Liver (tissue), 9 donors: ENCODE data around the gene LNX2. TPM values are rescaled to one million over a fixed set of nuclear protein-coding genes. Genes with fewer than 3 reads are reported as not detected.

ENCODE experiments used
- DNase-seq: peaks from one replicate; pipeline ENCODE4 v3.0.0-alpha.2; 2017; ENCODE audit warnings: low spot score
- H3K27ac ChIP-seq, 2 donors: one replicate each; pipeline ENCODE4 v1.7.0; 2013; ENCODE audit warnings: inconsistent platforms in 2 of 2, low read length in 2 of 2, control low read depth in 1 of 2, low read depth in 1 of 2, mild to moderate bottlenecking in 1 of 2
- H3K27me3 ChIP-seq, 4 donors: one replicate each; pipeline versions ENCODE4 v1.6.1 to v1.7.0; 2013; ENCODE audit warnings: low read length in 3 of 4, inconsistent platforms in 1 of 4, mild to moderate bottlenecking in 1 of 4, moderate library complexity in 1 of 4; ENCODE audit not compliant: control insufficient read depth in 4 of 4, insufficient read depth in 4 of 4
- H3K36me3 ChIP-seq, 4 donors: one replicate each; pipeline versions ENCODE4 v1.6.1 to v1.7.0; 2013; ENCODE audit warnings: low read length in 3 of 4, mild to moderate bottlenecking in 3 of 4, low read depth in 1 of 4, moderate library complexity in 1 of 4; ENCODE audit not compliant: control insufficient read depth in 4 of 4, insufficient read depth in 3 of 4
- H3K4me1 ChIP-seq, 4 donors: one replicate each; pipeline versions ENCODE4 v1.6.1 to v1.7.0; 2013; ENCODE audit warnings: low read length in 3 of 4, mild to moderate bottlenecking in 3 of 4, moderate library complexity in 1 of 4; ENCODE audit not compliant: control insufficient read depth in 4 of 4, insufficient read depth in 4 of 4
- H3K4me3 ChIP-seq, 3 donors: one replicate each; pipeline versions ENCODE4 v1.6.1 to v1.7.0; 2013; ENCODE audit warnings: low read length in 3 of 3, control low read depth in 1 of 3, low read depth in 1 of 3, mild to moderate bottlenecking in 1 of 3
- H3K9ac ChIP-seq, 2 donors: one replicate each; pipeline ENCODE4 v1.7.0; 2013; ENCODE audit warnings: low read length in 2 of 2, mild to moderate bottlenecking in 2 of 2, moderate library complexity in 2 of 2, control low read depth in 1 of 2, low read depth in 1 of 2
- H3K9me3 ChIP-seq, 4 donors: one replicate each; pipeline versions ENCODE4 v1.6.1 to v1.7.0; 2013; ENCODE audit warnings: low read length in 3 of 4; ENCODE audit not compliant: control insufficient read depth in 4 of 4
- EGR1 ChIP-seq, 2 donors: IDR thresholded peaks; 2 replicates each; pipeline ENCODE4 v1.6.1; 2016 to 2018; ENCODE audit warnings: antibody characterized with exemption in 2 of 2, low read depth in 2 of 2
- FOXA1 ChIP-seq: IDR thresholded peaks from 2 replicates; pipeline ENCODE4 v1.6.1; 2016; ENCODE audit warnings: antibody characterized with exemption
- FOXA2 ChIP-seq: IDR thresholded peaks from 2 replicates; pipeline ENCODE4 v1.6.1; 2016; ENCODE audit warnings: antibody characterized with exemption
- GABPA ChIP-seq, 2 donors: IDR thresholded peaks in 1 of 2; conservative IDR thresholded peaks in 1 of 2; 2 replicates each; pipeline ENCODE4 v1.6.1; 2016; ENCODE audit warnings: antibody characterized with exemption in 2 of 2, mild to moderate bottlenecking in 1 of 2, moderate library complexity in 1 of 2
- HNF4A ChIP-seq, 2 donors: conservative IDR thresholded peaks; 2 replicates each; pipeline ENCODE4 v1.6.1; 2016; ENCODE audit warnings: antibody characterized with exemption in 2 of 2, mild to moderate bottlenecking in 2 of 2
- HNF4G ChIP-seq: IDR thresholded peaks from 2 replicates; pipeline ENCODE4 v1.6.1; 2016; ENCODE audit warnings: antibody characterized with exemption
- JUND ChIP-seq, 2 donors: IDR thresholded peaks; 2 replicates each; pipeline ENCODE4 v1.6.1; 2016; ENCODE audit warnings: antibody characterized with exemption in 2 of 2
- NR2F2 ChIP-seq: IDR thresholded peaks from 2 replicates; pipeline ENCODE4 v1.6.1; 2016; ENCODE audit warnings: antibody characterized with exemption
- RAD21 ChIP-seq, 2 donors: IDR thresholded peaks; 2 replicates each; pipeline ENCODE4 v1.6.1; 2016; ENCODE audit warnings: antibody characterized with exemption in 2 of 2, mild to moderate bottlenecking in 2 of 2
- RXRA ChIP-seq, 2 donors: IDR thresholded peaks; 2 replicates each; pipeline ENCODE4 v1.6.1; 2017 to 2018; ENCODE audit warnings: antibody characterized with exemption in 2 of 2, mild to moderate bottlenecking in 1 of 2
- SP1 ChIP-seq: IDR thresholded peaks from 2 replicates; pipeline ENCODE4 v1.6.1; 2018; ENCODE audit warnings: antibody characterized with exemption, mild to moderate bottlenecking
- TAF1 ChIP-seq: conservative IDR thresholded peaks from 2 replicates; pipeline ENCODE4 v1.6.1; 2016; ENCODE audit warnings: antibody characterized with exemption, mild to moderate bottlenecking
- YY1 ChIP-seq: IDR thresholded peaks from 2 replicates; pipeline ENCODE4 v1.6.1; 2016; ENCODE audit warnings: antibody characterized with exemption, mild to moderate bottlenecking
- WGBS: extraction: QIAGEN DNeasy Blood & Tissue Kit; methylation state at CpG from one replicate; pipeline ENCODE4 v1.1.7; 2013; 5-methylcytosine and 5-hydroxymethylcytosine counted together
- polyA plus RNA-seq, 2 donors: library from polyadenylated mRNA; stranded (reverse) in 1 of 2; unstranded in 1 of 2; fragments of 200-250 nt in 1 of 2; fragments of >200 nt in 1 of 2; fragmentation: Nextera tagmentation in 1 of 2; extraction: Ambion mirVana in 1 of 2; gene quantifications; one replicate each; pipeline versions ENCODE4 v1.2.1 to v1.2.3, GENCODE V29; 2013 to 2015
- total RNA-seq, 2 donors: library from RNA; depleted of rRNA; stranded (reverse); fragments of >200 nt; gene quantifications; one replicate each; pipeline ENCODE4 v1.2.3, GENCODE V29; 2014
- TF ChIP-seq, protein P1 (sequence below): fragments of 150-350 bp; IDR thresholded peaks from 2 replicates; pipeline ENCODE4 v1.5.1; 2017; ENCODE audit warnings: improper control_type of control experiment, low read depth, low read length; ENCODE audit not compliant: missing input control
- TF ChIP-seq, protein P2 (sequence below): IDR thresholded peaks from 2 replicates; pipeline ENCODE4 v1.6.1; 2016; ENCODE audit warnings: antibody characterized with exemption
- TF ChIP-seq, protein P3 (sequence below): IDR thresholded peaks from 2 replicates; pipeline ENCODE4 v1.6.1; 2016; ENCODE audit warnings: antibody characterized with exemption
- TF ChIP-seq, protein P4 (sequence below): IDR thresholded peaks from 2 replicates; pipeline ENCODE4 v1.6.1; 2016; ENCODE audit warnings: antibody characterized with exemption
- TF ChIP-seq, protein P5 (sequence below): IDR thresholded peaks from 2 replicates; pipeline ENCODE4 v1.6.1; 2016; ENCODE audit warnings: antibody characterized with exemption, mild to moderate bottlenecking
- donor health status: healthy.
- donor health status: healthy.
- donor health status: healthy.
- donor health status: healthy.
- donor health status: healthy.

The LNX2 gene
- total and polyA plus RNA-seq, 4 donors, result 6.2 to 25.9 (median 13.3) TPM

DNA sequence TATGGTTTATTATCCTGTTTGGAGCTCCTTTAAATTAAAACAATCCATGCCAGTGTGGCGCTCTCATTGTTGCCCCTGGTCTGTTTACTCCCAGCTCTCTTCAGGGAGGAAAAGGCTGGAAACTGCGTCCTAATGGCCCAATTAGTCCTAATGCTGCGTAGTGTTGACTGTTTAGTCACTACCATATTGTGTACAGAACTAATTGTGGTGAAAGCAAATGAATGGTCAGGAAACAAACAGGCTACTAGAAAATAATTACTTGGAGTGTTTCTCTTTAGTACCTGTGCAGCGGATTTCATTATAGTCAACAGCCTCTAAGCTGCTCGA lies 115.5 kb downstream of the LNX2 start:
- no peaks in the 10 kb centered on the region for H3K9me3 ChIP-seq
- H3K4me1 ChIP-seq, result no peaks in the 10 kb centered on the region
- DNase-seq, result no peak
- no peak overlapping the region for H3K9ac ChIP-seq
- H3K27me3 ChIP-seq, result no peaks in the 10 kb centered on the region
- H3K27ac ChIP-seq, result no peak overlapping the region
- 95% methylated on average over 5 of the region's 5 CpGs for WGBS
- H3K4me3 ChIP-seq, result no peak overlapping the region
- H3K36me3 ChIP-seq, result no peaks in the 10 kb centered on the region
- TF ChIP-seq YY1, result no peak
- TF ChIP-seq, protein P1, sequence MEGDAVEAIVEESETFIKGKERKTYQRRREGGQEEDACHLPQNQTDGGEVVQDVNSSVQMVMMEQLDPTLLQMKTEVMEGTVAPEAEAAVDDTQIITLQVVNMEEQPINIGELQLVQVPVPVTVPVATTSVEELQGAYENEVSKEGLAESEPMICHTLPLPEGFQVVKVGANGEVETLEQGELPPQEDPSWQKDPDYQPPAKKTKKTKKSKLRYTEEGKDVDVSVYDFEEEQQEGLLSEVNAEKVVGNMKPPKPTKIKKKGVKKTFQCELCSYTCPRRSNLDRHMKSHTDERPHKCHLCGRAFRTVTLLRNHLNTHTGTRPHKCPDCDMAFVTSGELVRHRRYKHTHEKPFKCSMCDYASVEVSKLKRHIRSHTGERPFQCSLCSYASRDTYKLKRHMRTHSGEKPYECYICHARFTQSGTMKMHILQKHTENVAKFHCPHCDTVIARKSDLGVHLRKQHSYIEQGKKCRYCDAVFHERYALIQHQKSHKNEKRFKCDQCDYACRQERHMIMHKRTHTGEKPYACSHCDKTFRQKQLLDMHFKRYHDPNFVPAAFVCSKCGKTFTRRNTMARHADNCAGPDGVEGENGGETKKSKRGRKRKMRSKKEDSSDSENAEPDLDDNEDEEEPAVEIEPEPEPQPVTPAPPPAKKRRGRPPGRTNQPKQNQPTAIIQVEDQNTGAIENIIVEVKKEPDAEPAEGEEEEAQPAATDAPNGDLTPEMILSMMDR, result no peak
- no peak for TF ChIP-seq FOXA2
- TF ChIP-seq RXRA (IDR thresholded peaks at IDR 0.05), result no peak
- TF ChIP-seq RAD21 (IDR thresholded peaks at IDR 0.05), result no peak
- TF ChIP-seq GABPA (IDR thresholded peaks at IDR 0.05 in 1 of 2, conservative IDR thresholded peaks at IDR 0.05 in 1 of 2), result no peak
- TF ChIP-seq NR2F2, result no peak
- no peak for TF ChIP-seq TAF1
- TF ChIP-seq, protein P2, sequence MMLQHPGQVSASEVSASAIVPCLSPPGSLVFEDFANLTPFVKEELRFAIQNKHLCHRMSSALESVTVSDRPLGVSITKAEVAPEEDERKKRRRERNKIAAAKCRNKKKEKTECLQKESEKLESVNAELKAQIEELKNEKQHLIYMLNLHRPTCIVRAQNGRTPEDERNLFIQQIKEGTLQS, result no peak

DNA sequence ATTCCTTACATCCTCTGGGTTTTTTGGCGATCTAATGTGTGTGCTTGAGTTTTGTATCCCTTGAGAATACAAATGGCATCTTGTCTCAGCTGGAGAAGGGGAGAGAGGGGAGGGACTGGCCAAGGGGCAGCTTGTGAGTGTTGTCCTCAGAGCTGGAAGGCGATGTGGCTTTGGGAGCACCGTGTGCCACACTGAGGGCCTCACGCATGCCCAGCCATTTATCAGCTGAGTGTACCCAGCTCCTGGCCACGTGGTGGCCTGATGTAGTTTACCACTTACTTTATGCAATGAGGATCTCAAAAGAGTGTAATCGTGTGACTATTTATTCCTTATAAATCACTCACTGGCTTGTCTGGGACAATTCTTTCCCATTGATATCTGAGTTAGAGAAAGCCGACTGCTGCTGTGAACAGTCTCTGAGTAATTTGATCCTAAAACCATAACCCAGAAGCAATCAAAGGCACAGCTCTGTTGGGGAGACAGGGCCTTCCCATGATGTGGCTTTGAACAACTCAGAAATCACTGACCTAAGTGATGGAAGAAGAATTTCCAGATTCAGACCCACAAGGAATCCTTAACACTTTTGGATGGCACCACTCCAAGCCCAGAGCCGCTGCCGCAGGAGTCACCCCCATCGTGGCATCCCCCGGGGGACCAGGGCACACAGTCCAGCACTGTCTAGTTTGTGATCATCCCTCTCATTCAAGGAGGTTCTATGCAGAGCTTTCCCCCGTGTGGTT lies 116.0 kb downstream of the LNX2 start:
- no peaks in the 10 kb centered on the region for H3K36me3 ChIP-seq
- no peak overlapping the region for H3K9ac ChIP-seq
- H3K4me3 ChIP-seq, result no peak overlapping the region
- DNase-seq, result no peak
- WGBS, result 78% methylated on average over 12 of the region's 12 CpGs
- no peak for TF ChIP-seq RXRA (IDR thresholded peaks at IDR 0.05)
- TF ChIP-seq, protein P2, result no peak
- no peak for TF ChIP-seq GABPA (IDR thresholded peaks at IDR 0.05 in 1 of 2, conservative IDR thresholded peaks at IDR 0.05 in 1 of 2)
- TF ChIP-seq, protein P3, sequence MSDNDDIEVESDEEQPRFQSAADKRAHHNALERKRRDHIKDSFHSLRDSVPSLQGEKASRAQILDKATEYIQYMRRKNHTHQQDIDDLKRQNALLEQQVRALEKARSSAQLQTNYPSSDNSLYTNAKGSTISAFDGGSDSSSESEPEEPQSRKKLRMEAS, result no peak
- TF ChIP-seq YY1, result no peak
- no peak for TF ChIP-seq NR2F2
- no peak for TF ChIP-seq HNF4A (conservative IDR thresholded peaks at IDR 0.05)
- no peak for TF ChIP-seq EGR1 (IDR thresholded peaks at IDR 0.05; ENCODE audit: low read depth in 2 of 2)
- TF ChIP-seq, protein P1, result no peak
- no peak for TF ChIP-seq FOXA2
- TF ChIP-seq, protein P4, sequence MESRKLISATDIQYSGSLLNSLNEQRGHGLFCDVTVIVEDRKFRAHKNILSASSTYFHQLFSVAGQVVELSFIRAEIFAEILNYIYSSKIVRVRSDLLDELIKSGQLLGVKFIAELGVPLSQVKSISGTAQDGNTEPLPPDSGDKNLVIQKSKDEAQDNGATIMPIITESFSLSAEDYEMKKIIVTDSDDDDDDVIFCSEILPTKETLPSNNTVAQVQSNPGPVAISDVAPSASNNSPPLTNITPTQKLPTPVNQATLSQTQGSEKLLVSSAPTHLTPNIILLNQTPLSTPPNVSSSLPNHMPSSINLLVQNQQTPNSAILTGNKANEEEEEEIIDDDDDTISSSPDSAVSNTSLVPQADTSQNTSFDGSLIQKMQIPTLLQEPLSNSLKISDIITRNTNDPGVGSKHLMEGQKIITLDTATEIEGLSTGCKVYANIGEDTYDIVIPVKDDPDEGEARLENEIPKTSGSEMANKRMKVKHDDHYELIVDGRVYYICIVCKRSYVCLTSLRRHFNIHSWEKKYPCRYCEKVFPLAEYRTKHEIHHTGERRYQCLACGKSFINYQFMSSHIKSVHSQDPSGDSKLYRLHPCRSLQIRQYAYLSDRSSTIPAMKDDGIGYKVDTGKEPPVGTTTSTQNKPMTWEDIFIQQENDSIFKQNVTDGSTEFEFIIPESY, result no peak
- TF ChIP-seq FOXA1, result no peak
- TF ChIP-seq TAF1, result no peak
- TF ChIP-seq SP1, result no peak
- no peak for TF ChIP-seq HNF4G
- TF ChIP-seq, protein P5, sequence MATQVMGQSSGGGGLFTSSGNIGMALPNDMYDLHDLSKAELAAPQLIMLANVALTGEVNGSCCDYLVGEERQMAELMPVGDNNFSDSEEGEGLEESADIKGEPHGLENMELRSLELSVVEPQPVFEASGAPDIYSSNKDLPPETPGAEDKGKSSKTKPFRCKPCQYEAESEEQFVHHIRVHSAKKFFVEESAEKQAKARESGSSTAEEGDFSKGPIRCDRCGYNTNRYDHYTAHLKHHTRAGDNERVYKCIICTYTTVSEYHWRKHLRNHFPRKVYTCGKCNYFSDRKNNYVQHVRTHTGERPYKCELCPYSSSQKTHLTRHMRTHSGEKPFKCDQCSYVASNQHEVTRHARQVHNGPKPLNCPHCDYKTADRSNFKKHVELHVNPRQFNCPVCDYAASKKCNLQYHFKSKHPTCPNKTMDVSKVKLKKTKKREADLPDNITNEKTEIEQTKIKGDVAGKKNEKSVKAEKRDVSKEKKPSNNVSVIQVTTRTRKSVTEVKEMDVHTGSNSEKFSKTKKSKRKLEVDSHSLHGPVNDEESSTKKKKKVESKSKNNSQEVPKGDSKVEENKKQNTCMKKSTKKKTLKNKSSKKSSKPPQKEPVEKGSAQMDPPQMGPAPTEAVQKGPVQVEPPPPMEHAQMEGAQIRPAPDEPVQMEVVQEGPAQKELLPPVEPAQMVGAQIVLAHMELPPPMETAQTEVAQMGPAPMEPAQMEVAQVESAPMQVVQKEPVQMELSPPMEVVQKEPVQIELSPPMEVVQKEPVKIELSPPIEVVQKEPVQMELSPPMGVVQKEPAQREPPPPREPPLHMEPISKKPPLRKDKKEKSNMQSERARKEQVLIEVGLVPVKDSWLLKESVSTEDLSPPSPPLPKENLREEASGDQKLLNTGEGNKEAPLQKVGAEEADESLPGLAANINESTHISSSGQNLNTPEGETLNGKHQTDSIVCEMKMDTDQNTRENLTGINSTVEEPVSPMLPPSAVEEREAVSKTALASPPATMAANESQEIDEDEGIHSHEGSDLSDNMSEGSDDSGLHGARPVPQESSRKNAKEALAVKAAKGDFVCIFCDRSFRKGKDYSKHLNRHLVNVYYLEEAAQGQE, result no peak
- TF ChIP-seq JUND (IDR thresholded peaks at IDR 0.05), result no peak
- no peak for TF ChIP-seq RAD21 (IDR thresholded peaks at IDR 0.05)
- no peaks in the 10 kb centered on the region for H3K4me1 ChIP-seq
- H3K27ac ChIP-seq, result no peak overlapping the region
- H3K9me3 ChIP-seq, result no peaks in the 10 kb centered on the region
- H3K27me3 ChIP-seq, result no peaks in the 10 kb centered on the region
